Liver (tissue), 3 donors: ENCODE results near the gene KIF26A.

Experiments
- GABPA ChIP-seq, 2 donors: IDR thresholded peaks in 1 of 2; conservative IDR thresholded peaks in 1 of 2; 2 replicates each; pipeline ENCODE4 v1.6.1; 2016; ENCODE audit warnings: antibody characterized with exemption in 2 of 2, mild to moderate bottlenecking in 1 of 2, moderate library complexity in 1 of 2
- HNF4A ChIP-seq, 2 donors: conservative IDR thresholded peaks; 2 replicates each; pipeline ENCODE4 v1.6.1; 2016; ENCODE audit warnings: antibody characterized with exemption in 2 of 2, mild to moderate bottlenecking in 2 of 2
- TAF1 ChIP-seq: conservative IDR thresholded peaks from 2 replicates; pipeline ENCODE4 v1.6.1; 2016; ENCODE audit warnings: antibody characterized with exemption, mild to moderate bottlenecking
- TF ChIP-seq, protein P1 (sequence below): fragments of 150-350 bp; IDR thresholded peaks from 2 replicates; pipeline ENCODE4 v1.5.1; 2017; ENCODE audit warnings: improper control_type of control experiment, low read depth, low read length; ENCODE audit not compliant: missing input control
- donor health status: healthy.
- donor health status: healthy.

GRCh38 chr14:104141621-104142091, 3.3 kb downstream of the KIF26A start:
- TF ChIP-seq GABPA (IDR thresholded peaks at IDR 0.05 in 1 of 2, conservative IDR thresholded peaks at IDR 0.05 in 1 of 2), result no peak
- TF ChIP-seq, protein P1, sequence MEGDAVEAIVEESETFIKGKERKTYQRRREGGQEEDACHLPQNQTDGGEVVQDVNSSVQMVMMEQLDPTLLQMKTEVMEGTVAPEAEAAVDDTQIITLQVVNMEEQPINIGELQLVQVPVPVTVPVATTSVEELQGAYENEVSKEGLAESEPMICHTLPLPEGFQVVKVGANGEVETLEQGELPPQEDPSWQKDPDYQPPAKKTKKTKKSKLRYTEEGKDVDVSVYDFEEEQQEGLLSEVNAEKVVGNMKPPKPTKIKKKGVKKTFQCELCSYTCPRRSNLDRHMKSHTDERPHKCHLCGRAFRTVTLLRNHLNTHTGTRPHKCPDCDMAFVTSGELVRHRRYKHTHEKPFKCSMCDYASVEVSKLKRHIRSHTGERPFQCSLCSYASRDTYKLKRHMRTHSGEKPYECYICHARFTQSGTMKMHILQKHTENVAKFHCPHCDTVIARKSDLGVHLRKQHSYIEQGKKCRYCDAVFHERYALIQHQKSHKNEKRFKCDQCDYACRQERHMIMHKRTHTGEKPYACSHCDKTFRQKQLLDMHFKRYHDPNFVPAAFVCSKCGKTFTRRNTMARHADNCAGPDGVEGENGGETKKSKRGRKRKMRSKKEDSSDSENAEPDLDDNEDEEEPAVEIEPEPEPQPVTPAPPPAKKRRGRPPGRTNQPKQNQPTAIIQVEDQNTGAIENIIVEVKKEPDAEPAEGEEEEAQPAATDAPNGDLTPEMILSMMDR, result no peak
- no peak for TF ChIP-seq TAF1
- TF ChIP-seq HNF4A (conservative IDR thresholded peaks at IDR 0.05), result no peak
